Progenitor cell of endocrine pancreas (in vitro differentiated cells): ENCODE data around the gene NSUN6. TPM values are rescaled to one million over a fixed set of nuclear protein-coding genes. Genes with fewer than 3 reads are reported as not detected.
A peak's percentile ranks its signal among the peaks of the same experiment; 100 is the strongest.
"Not testable (repeated sequence)": the region's sequence is repeated elsewhere in the genome, so short reads cannot be mapped to it uniquely, and the experiment has no call there.

Source experiments
- DNase-seq: peaks from one replicate; pipeline ENCODE4 v3.0.0; 2021; ENCODE audit warnings: low spot score; ENCODE audit not compliant: unreplicated experiment
- H3K27ac Mint-ChIP-seq: 2 replicates; pipeline ENCODE4 v1.8.0; 2021; ENCODE audit warnings: mild to moderate bottlenecking, moderate library complexity, mixed read lengths
- H3K27me3 Mint-ChIP-seq: 2 replicates; pipeline ENCODE4 v1.8.0; 2021; ENCODE audit warnings: mixed read lengths
- H3K36me3 Mint-ChIP-seq: 2 replicates; pipeline ENCODE4 v1.8.0; 2022; ENCODE audit warnings: mixed read lengths; ENCODE audit not compliant: insufficient read depth
- H3K4me1 Mint-ChIP-seq: 2 replicates; pipeline ENCODE4 v1.8.0; 2021; ENCODE audit warnings: low read depth, mixed read lengths
- H3K4me3 Mint-ChIP-seq: 2 replicates; pipeline ENCODE4 v1.8.0; 2021; ENCODE audit warnings: low read depth, mild to moderate bottlenecking, moderate library complexity, mixed read lengths
- H3K9me3 Mint-ChIP-seq: 2 replicates; pipeline ENCODE4 v1.8.0; 2021; ENCODE audit warnings: low read depth, mixed read lengths
- CTCF ChIP-seq: fragments of 200-600 bp; sonication (generic); IDR thresholded peaks from one replicate; pipeline ENCODE4 v1.5.0; 2021; ENCODE audit warnings: antibody characterized with exemption, mild to moderate bottlenecking; ENCODE audit not compliant: unreplicated experiment
- total RNA-seq: library from RNA; stranded (reverse); gene quantifications from 2 replicates; pipeline ENCODE4 v1.2.1, GENCODE V29; 2021

Gene NSUN6
- total RNA-seq, 1 donor from 2014 or later: 17.3 TPM

- H3K36me3 Mint-ChIP-seq: peaks cover 8% of the 10 kb centered on the region
- no peak overlapping the region for H3K4me3 Mint-ChIP-seq
- no peaks in the 10 kb centered on the region for H3K9me3 Mint-ChIP-seq
- no peak overlapping the region for H3K27ac Mint-ChIP-seq
- H3K27me3 Mint-ChIP-seq: no peaks in the 10 kb centered on the region
- TF ChIP-seq CTCF: no peak
- no peak for DNase-seq
- no peaks in the 10 kb centered on the region for H3K4me1 Mint-ChIP-seq
Observed at GRCh38 chr10:18635995-18636394, 15.4 kb downstream of the NSUN6 start.

- H3K27ac Mint-ChIP-seq, H3K4me3 Mint-ChIP-seq, H3K4me1 Mint-ChIP-seq, H3K9me3 Mint-ChIP-seq, H3K27me3 Mint-ChIP-seq, DNase-seq: not testable (repeated sequence)
- H3K36me3 Mint-ChIP-seq: peaks cover 10% of the 10 kb centered on the region
Observed at GRCh38 chr10:18632500-18632899, 18.9 kb downstream of the NSUN6 start.

DNA sequence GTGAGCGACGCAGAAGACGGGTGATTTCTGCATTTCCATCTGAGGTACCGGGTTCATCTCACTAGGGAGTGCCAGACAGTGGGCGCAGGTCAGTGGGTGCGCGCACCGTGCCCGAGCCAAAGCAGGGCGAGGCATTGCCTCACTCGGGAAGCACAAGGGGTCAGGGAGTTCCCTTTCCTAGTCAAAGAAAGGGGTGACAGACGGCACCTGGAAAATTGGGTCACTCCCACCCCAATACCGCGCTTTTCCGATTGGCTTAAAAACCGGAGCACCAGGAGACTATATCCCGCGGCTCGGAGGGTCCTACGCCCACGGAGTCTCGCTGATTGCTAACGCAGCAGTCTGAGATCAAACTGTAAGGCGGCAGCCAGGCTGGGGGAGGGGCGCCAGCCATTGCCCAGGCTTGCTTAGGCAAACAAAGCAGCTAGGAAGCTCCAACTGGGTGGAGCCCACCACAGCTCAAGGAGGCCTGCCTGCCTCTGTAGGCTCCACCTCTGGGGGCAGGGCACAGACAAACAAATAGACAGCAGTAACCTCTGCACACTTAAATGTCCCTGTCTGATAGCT lies 23.9 kb downstream of the NSUN6 start:
- DNase-seq: peak; percentile 57
- peak overlapping the region; percentile 95 for H3K27ac Mint-ChIP-seq
- peak overlapping the region; percentile 84 for H3K4me3 Mint-ChIP-seq
- H3K36me3 Mint-ChIP-seq, H3K9me3 Mint-ChIP-seq, H3K27me3 Mint-ChIP-seq, H3K4me1 Mint-ChIP-seq: not testable (repeated sequence)

DNA sequence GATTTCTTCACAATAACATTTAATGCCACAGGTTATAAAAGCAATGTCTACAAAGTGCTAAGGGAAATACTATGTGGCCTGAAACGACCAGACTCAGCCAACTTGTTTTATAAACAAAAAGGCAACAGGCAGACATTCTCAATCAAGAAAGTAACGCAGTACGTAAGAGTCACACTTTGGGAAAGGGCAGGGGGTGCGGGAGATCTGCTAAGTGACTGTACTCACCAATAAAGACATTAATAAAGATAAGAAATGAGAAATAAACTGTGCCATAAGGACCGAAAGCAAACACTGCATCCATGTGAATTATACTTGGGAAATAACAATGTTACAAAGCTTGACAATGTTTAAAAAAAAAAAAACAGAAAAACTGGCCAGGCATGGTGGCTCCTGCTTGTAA lies 25.5 kb downstream of the NSUN6 start:
- no peaks in the 10 kb centered on the region for H3K9me3 Mint-ChIP-seq
- H3K27ac Mint-ChIP-seq: no peak overlapping the region
- DNase-seq: no peak
- peaks cover 8% of the 10 kb centered on the region for H3K36me3 Mint-ChIP-seq
- no peaks in the 10 kb centered on the region for H3K27me3 Mint-ChIP-seq
- TF ChIP-seq CTCF: no peak
- H3K4me3 Mint-ChIP-seq: peak overlapping the region; percentile 4
- peaks cover 9% of the 10 kb centered on the region for H3K4me1 Mint-ChIP-seq

- H3K9me3 Mint-ChIP-seq, H3K4me3 Mint-ChIP-seq, H3K27me3 Mint-ChIP-seq, H3K27ac Mint-ChIP-seq, H3K36me3 Mint-ChIP-seq, DNase-seq: not testable (repeated sequence)
- H3K4me1 Mint-ChIP-seq: peaks cover 14% of the 10 kb centered on the region
Observed at GRCh38 chr10:18623671-18624070, 27.7 kb downstream of the NSUN6 start.

- Mint-ChIP-seq H3K4me3 (no peak overlapping the region), H3K27ac (no peak overlapping the region), H3K27me3 (no peaks in the 10 kb centered on the region), H3K9me3 (no peaks in the 10 kb centered on the region), H3K4me1 (peaks cover 12% of the 10 kb centered on the region), H3K36me3 (peaks cover 9% of the 10 kb centered on the region)
- TF ChIP-seq CTCF: no peak
- no peak for DNase-seq
Observed at GRCh38 chr10:18620856-18621255, 30.5 kb downstream of the NSUN6 start.

DNA sequence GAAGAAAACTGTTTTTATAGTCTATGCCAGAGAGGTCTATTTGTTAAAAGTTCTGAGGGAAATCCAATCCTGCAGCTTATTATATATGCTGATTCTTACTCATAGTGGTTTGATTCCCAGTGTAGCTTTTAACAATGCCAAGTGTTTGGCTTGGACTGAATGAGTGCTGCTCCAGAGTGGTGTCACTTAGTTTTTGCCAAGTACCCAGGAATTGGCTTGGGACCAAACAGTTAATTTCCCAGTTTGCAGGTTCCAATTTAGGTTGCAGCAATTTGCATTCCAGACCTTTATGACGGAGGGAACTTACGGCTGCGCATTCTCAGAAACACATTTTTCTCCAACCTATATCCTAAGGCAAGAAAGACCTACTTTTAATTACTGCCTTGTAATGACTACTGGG lies 32.4 kb downstream of the NSUN6 start:
- Mint-ChIP-seq H3K27me3 (no peaks in the 10 kb centered on the region), H3K27ac (no peak overlapping the region), H3K36me3 (peaks cover 10% of the 10 kb centered on the region), H3K9me3 (no peaks in the 10 kb centered on the region), H3K4me1 (peaks cover 12% of the 10 kb centered on the region), H3K4me3 (no peak overlapping the region)
- DNase-seq: no peak
- no peak for TF ChIP-seq CTCF
